Stimulated activated CD4-positive, alpha-beta T cell treated with anti-CD3 and anti-CD28 coated beads, Interleukin-15, amount 100 ng/mL, for 24 hours (primary cell): ENCODE data around the gene NEK11.

Experiments
- DNase-seq: peaks from one replicate; pipeline ENCODE4 v3.0.0-alpha.2; 2020

The NEK11 gene

GRCh38 chr3:131026321-131027151 lies at the start of gene NEK11, which contains the start of gene ASTE1:
Gene NEK11, plus strand, starts transcription at chr3:131026877. Its CDS starts 2,832 bp downstream, at chr3:131029709.
Gene ASTE1, minus strand, starts transcription at chr3:131026825. Its CDS starts 1,519 bp downstream, at chr3:131025306.
- DNase-seq: peak; percentile 94

- no peak for DNase-seq
Observed at GRCh38 chr3:130979117-130979516, 47.6 kb upstream of the NEK11 start.

DNA sequence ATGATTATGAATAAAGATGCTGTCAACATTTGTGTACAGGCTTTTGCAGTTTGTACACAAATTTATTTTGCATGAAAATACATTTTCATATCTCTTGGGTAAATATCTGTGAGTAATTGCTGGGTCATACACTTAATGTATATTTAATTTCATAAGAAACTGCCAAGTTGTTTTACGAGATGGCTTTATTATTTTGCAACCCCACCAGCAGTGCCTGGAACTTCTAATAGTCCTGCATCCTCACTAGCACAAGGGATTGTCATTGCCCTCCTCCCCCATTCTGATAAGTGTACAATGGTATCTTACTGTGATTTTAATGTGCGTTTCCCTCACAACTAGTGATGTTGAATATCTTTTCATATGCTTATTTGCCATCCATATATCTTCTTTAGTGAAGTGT lies 45.2 kb upstream of the NEK11 start:
- DNase-seq: no peak

DNA sequence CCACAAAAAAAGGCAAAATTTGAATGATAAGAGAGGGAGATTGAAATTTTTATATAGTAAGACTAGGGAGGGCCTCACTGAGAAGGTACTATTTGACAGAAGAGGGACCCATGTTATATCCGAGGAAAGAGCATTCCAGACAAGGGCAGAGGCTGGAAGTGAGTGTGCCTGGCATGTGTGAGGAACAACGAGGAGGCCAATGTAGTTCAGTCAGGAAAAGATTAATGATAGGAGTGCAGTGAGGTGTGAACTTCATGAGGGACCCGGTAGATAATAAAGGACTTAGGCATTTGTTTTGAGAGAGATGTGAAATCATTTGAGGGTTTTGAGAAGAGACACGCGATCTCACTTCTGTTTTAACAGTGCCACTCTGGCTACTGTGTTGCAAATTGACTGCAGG lies 36.4 kb upstream of the NEK11 start:
- DNase-seq: no peak

- DNase-seq: no peak
Observed at GRCh38 chr3:130991126-130991525, 35.6 kb upstream of the NEK11 start.

DNA sequence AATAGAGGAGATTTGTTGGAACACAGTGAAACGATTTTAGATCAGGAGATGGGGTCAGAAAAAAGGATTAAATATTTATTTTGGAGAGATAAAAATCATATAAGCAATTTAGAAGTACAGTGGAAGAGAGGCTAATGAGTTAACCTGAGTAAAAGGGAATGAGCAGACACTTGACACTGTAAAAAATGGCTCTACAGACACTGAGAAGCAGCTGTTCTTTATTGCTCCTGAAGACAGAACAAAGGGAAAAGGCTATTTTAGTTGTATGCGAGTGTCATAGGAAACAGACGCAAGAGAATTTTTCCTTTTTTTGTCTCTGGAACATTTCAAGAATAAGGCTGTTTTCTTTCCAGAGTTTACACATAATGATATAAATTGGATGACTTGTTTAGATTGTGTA lies 34.3 kb upstream of the NEK11 start:
- DNase-seq: no peak

DNA sequence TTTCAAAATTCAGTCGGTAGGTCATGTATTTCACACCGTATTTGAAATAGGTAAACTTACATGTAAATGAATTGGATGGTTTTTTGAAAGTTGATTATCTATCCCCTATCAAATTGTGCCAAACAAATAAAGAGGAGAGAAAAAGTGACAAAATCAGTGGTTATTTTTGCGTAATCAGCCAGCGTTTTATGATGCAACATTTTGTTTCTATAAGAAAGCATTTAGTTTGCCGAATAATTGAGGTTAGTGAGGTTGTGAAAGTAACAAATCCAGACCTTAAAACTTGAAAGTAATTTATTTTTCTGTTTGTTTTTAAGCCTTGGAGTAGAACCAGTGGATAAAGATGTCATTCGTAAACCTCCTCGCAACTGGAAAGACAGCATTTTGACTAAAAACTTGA lies 29.4 kb upstream of the NEK11 start:
- no peak for DNase-seq

GRCh38 chr3:131001071-131001470 lies 25.6 kb upstream of the NEK11 start:
- DNase-seq: no peak

DNA sequence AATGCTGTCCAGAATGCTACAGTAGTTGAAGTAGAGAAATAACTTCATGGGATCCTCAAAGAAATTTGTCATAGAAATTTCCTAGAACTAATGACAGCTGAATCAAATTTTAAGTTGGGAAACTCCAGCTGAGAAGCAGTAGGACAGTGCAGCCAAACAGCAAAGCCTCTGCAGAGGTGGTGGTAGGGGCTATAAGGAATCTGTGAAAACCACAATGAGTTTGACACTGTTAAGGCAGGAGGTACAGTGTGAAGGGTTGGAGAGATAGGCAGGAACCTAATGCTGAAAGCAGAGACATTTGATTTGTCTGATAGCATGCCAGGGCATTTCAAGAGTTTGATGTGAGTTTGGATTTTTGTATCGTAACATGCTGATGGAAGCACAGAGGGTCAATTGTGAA lies 22.1 kb upstream of the NEK11 start:
- DNase-seq: no peak

DNA sequence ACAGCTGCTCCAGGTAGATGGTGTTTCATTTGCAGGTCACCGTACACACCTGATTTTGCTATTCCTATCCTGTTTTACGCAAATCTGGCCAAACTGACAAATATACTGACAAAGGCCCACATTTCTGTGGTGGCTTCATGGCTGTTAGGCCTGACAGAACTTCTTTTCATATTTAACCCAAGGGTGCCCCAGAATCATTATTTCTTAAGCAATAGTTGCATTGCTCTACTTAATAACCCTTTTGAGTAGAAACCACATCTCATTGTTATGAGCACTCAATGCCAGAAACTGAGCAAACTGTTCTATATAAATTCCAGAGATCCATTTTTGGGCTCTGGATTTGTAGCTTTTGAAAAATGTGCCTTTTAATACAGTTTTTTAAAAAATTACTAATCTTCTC lies 19.4 kb upstream of the NEK11 start:
- DNase-seq: no peak

GRCh38 chr3:131007782-131008181 lies 18.9 kb upstream of the NEK11 start:
- DNase-seq: no peak

DNA sequence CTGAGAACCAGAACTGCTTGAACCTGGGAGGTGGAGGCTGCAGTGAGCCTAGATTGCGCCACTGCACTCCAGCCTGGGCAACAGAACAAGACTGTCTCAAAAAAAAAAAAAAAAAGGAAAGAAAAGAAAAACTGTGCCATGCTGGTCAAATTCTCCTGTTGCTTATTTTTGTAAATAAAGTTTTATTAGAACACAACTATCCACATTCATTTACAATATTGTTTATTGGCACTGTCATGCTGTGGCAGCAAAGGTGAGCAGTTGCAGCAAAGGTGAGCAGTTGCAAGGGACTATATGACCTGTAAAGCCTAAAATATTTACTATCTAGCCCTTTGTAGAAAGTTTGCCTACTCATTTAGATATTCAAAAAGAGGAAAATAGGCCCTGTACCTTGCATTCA lies 18.4 kb upstream of the NEK11 start:
- DNase-seq: no peak

DNA sequence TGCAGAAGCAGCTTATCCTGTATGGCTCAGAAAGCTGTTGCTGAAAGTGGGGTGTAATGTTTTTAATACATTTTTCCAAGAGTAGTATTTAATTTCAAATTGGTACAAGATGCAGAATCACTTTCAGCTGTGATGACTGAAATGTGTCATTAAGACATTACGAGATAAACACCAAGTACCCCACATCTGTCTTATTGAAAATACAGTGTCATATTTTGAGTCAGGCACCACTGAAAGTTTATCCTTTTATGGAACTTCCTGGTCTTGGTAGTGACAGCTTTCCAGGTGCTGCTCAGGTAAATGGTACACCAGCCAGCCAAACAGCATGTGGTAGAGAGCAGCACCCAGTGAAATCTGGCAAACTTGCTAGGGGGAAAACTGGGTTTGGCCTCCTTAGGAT lies 17.0 kb upstream of the NEK11 start:
- no peak for DNase-seq

DNA sequence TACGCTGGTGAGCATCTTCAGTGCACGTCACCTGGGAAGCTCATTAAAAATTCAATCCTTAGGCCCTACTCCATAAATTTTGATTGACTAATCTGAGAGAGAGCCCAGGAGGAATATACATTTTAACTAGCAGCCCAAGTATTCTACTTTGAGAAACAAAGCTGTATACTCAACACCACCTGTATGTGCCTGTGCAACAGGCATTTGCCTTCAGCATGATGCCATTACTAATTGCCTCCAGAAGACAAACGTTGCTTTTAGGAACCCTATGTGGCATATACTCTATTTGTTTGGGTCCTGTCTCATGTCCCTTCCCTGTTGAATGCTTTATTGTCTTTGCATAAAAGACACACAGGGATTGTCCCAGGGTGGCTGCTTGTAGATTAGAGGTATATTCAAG lies 7.7 kb upstream of the NEK11 start:
- DNase-seq: no peak

GRCh38 chr3:131020122-131020693 lies 6.5 kb upstream of the NEK11 start:
- DNase-seq: no peak

DNA sequence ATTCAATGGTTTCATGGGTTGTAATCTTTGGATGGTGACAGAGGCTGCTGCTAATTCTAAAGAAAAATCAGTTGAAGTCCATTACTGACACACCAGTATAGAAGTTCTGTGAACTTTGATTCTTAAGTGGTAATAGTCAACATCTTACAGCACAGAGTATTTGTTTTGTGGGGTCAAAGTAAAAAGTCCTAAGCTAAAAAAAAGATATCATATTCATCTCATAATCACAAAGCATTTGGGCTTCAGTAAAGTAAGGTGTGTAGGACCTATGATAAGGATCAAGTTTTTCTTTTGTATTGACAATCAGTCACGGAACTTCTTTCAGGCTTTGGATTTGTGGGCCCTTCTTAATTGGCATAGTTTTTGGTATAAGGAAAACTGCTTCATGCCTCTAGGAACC lies 1.1 kb upstream of the NEK11 start:
- DNase-seq: no peak

GRCh38 chr3:131028844-131029243 lies 2.2 kb downstream of the NEK11 start:
- DNase-seq: no peak

- DNase-seq: no peak
Observed at GRCh38 chr3:131031660-131032059, 5.0 kb downstream of the NEK11 start.

- no peak for DNase-seq
Observed at GRCh38 chr3:131033480-131034080, 6.9 kb downstream of the NEK11 start.

DNA sequence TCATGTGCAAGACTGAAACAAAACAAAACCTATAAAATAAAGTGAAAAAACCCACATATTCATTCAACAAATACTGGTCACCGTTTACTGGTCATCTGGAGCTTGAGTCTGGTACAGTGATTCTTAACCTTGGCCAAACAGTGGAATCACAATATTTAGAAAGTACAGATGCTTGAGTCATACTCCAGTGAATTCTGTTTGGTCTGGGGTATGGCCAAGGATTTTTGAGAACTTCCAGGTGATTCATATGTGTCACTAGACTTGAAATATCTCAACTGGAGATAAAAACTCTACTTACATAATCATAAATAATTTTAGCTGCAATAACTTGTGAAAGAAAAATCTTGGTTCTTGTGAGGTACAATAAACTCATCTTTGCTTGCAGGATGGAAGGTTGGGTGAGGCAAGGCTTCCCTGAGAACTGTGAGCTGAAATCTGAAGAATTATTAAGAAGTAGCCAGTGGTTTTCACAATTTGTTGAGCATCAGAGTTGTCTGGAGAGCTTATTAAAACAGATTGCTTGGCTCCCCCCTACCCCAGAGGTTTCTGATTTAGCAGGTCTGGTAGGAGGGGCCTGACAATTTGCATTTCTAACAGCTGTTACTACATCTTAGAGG lies 9.6 kb downstream of the NEK11 start:
- DNase-seq: no peak

DNA sequence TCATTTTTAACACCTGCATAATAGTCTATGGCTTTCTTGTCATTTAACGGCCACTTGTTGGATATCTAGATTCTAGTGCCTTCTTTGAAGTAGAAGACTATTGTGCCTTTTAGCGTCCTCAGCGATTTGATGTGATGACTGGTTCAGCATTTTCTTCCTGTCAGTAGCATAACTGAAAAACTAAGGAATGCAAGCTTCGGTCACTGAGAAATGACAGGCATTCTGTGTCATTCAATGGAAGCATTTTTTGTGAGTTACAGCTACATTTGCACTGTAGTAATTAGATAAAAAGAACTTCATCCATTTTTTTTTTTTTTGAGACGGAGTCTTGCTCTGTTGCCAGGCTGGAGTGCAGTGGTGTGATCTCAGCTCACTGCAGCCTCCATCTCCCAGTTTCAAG lies 10.3 kb downstream of the NEK11 start:
- DNase-seq: no peak

- DNase-seq: no peak
Observed at GRCh38 chr3:131038326-131038725, 11.6 kb downstream of the NEK11 start.

DNA sequence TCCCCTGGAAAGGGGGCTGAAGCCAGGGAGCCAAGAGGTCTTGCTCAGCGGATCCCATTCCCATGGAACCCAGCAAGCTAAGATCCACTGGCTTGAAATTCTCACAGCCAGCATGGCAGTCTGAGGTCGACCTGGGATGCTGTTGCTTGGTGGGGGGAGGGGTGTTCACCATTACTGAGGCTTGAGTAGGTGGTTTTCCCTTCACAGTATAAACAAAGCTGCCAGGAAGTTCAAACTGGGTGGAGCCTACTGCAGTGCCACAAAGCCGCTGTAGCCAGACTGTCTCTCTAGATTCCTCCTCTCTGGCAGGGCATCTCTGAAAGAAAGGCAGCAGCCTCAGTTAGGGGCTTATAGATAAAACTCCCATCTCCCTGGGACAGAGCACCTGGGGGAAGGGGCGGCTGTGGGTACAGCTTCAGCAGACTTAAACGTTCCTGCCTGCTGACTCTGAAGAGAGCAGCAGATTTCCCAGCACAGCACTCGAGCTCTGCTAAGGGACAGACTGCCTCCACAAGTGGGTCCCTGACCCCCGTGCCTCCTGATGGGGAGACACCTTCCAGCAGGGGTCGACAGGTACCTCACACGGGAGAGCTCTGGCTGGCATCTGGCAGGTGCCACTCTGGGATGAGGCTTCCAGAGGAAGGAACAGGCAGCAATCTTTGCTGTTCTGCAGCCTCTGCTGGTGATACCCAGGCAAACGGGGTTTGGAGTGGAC lies 15.8 kb downstream of the NEK11 start:
- DNase-seq: peak; percentile 22
